SU-DHL-6 (cell line): Measurements from ENCODE around the gene ST6GALNAC3.

Experiments used
- H2AFZ ChIP-seq: fragments of 200-600 bp; sonication (generic); 2 replicates; pipeline ENCODE4 v1.6.1; 2014; ENCODE audit warnings: low read depth, mild to moderate bottlenecking, moderate library complexity, mixed read lengths, antibody characterized with exemption, low read length; ENCODE audit not compliant: severe bottlenecking
- H3F3A ChIP-seq: fragments of 200-600 bp; shearing (Covaris generic); 2 replicates; pipeline ENCODE4 v1.6.0; 2016; ENCODE audit warnings: antibody characterized with exemption, mild to moderate bottlenecking; ENCODE audit not compliant: insufficient read depth
- H3K27ac ChIP-seq: fragments of 200-600 bp; sonication (generic); 2 replicates; pipeline ENCODE4 v1.5.1; 2016; ENCODE audit warnings: low read depth, mild to moderate bottlenecking, low read length, moderate library complexity, mixed read lengths
- H3K27me3 ChIP-seq: fragments of 200-600 bp; sonication (generic), shearing (Covaris generic); 2 replicates; pipeline ENCODE4 v1.6.0; 2014; ENCODE audit warnings: mild to moderate bottlenecking, low read length
- H3K36me3 ChIP-seq: fragments of 200-600 bp; sonication (generic); 2 replicates; pipeline ENCODE4 v1.6.1; 2014; ENCODE audit warnings: mild to moderate bottlenecking, low read length, mixed read lengths
- H3K4me2 ChIP-seq: fragments of 300-600, 200-600 bp; shearing (Covaris generic), sonication (generic); 2 replicates; pipeline ENCODE4 v1.6.0; 2014; ENCODE audit warnings: low read length, low read depth, mild to moderate bottlenecking; ENCODE audit not compliant: poor library complexity, severe bottlenecking
- H3K4me3 ChIP-seq: fragments of 200-600 bp; sonication (generic); 2 replicates; pipeline ENCODE4 v1.5.1; 2014; ENCODE audit warnings: antibody characterized with exemption, low read length, mild to moderate bottlenecking, mixed read lengths; ENCODE audit not compliant: insufficient read depth, poor library complexity, severe bottlenecking
- H3K79me2 ChIP-seq: fragments of 200-600 bp; sonication (generic); 2 replicates; pipeline ENCODE4 v1.6.1; 2014; ENCODE audit warnings: mild to moderate bottlenecking, low read length, moderate library complexity; ENCODE audit not compliant: insufficient read depth
- H3K9ac ChIP-seq: fragments of 200-600 bp; sonication (generic); 2 replicates; pipeline ENCODE4 v1.7.0; 2014; ENCODE audit warnings: mild to moderate bottlenecking, low read length
- H3K9me2 ChIP-seq: fragments of 200-600 bp; sonication (generic); replicated peaks from 2 replicates; pipeline ENCODE4 v1.6.1; 2014; ENCODE audit warnings: low read length; ENCODE audit not compliant: insufficient read depth
- H3K9me3 ChIP-seq: fragments of 200-600 bp; sonication (generic); 2 replicates; pipeline ENCODE4 v1.6.1; 2014; ENCODE audit warnings: low read length, mixed read lengths; ENCODE audit not compliant: insufficient read depth
- H4K20me1 ChIP-seq: fragments of 200-600 bp; sonication (generic); 2 replicates; pipeline ENCODE4 v1.6.1; 2014; ENCODE audit warnings: low read depth, mild to moderate bottlenecking, antibody characterized with exemption, low read length, moderate library complexity, mixed read lengths
- CTCF ChIP-seq: fragments of 200-600 bp; sonication (generic); IDR thresholded peaks from one replicate; pipeline ENCODE4 v1.5.1; 2017; ENCODE audit warnings: antibody characterized with exemption, mild to moderate bottlenecking, low read length, moderate library complexity; ENCODE audit not compliant: insufficient read depth, poor library complexity, severe bottlenecking
- EZH2phosphoT487 ChIP-seq: fragments of 200-600 bp; sonication (generic), shearing (Covaris generic); conservative IDR thresholded peaks from 2 replicates; pipeline ENCODE4 v1.6.1; 2018; ENCODE audit warnings: mild to moderate bottlenecking, antibody characterized with exemption, low read length, moderate library complexity, mixed read lengths

ST6GALNAC3 gene

GRCh38 chr1:76546354-76546933 lies 471.9 kb downstream of the ST6GALNAC3 start:
- Histone ChIP-seq H4K20me1 (no peaks in the 10 kb centered on the region), H3K79me2 (no peaks in the 10 kb centered on the region), H3K9me3 (no peaks in the 10 kb centered on the region), H3K4me3 (no peak overlapping the region), H3K27ac (no peak overlapping the region), H3K36me3 (no peaks in the 10 kb centered on the region), H3K4me2 (no peak overlapping the region), H3F3A (no peaks in the 10 kb centered on the region), H3K9ac (no peak overlapping the region), H3K27me3 (no peaks in the 10 kb centered on the region), H3K9me2 (no peaks in the 10 kb centered on the region), H2AFZ (no peak overlapping the region)
- TF ChIP-seq EZH2phosphoT487: no peak
- no peak for TF ChIP-seq CTCF

- Histone ChIP-seq H3K9me2 (no peaks in the 10 kb centered on the region), H4K20me1 (no peaks in the 10 kb centered on the region), H3K9me3 (no peaks in the 10 kb centered on the region), H2AFZ (no peak overlapping the region), H3K27ac (no peak overlapping the region), H3K27me3 (no peaks in the 10 kb centered on the region), H3K4me3 (no peak overlapping the region), H3K4me2 (no peak overlapping the region), H3K9ac (no peak overlapping the region), H3F3A (no peaks in the 10 kb centered on the region), H3K36me3 (no peaks in the 10 kb centered on the region), H3K79me2 (no peaks in the 10 kb centered on the region)
- TF ChIP-seq EZH2phosphoT487 (no peak), CTCF (no peak)
These were observed 473.4 kb downstream of the ST6GALNAC3 start for GRCh38 chr1:76547916-76548315.

GRCh38 chr1:76548513-76549100 lies 474.1 kb downstream of the ST6GALNAC3 start:
- no peak overlapping the region for H3K4me2 ChIP-seq
- H3K27ac ChIP-seq: no peak overlapping the region
- H3K27me3 ChIP-seq: no peaks in the 10 kb centered on the region
- no peaks in the 10 kb centered on the region for H3K36me3 ChIP-seq
- no peaks in the 10 kb centered on the region for H4K20me1 ChIP-seq
- no peak overlapping the region for H3K9ac ChIP-seq
- no peaks in the 10 kb centered on the region for H3F3A ChIP-seq
- H3K9me3 ChIP-seq: no peaks in the 10 kb centered on the region
- no peak for TF ChIP-seq EZH2phosphoT487
- H3K79me2 ChIP-seq: no peaks in the 10 kb centered on the region
- no peak overlapping the region for H2AFZ ChIP-seq
- H3K4me3 ChIP-seq: no peak overlapping the region
- no peaks in the 10 kb centered on the region for H3K9me2 ChIP-seq

GRCh38 chr1:76554283-76554682 lies 479.7 kb downstream of the ST6GALNAC3 start:
- H3K4me3 ChIP-seq: no peak overlapping the region
- H3F3A ChIP-seq: no peaks in the 10 kb centered on the region
- H3K36me3 ChIP-seq: no peaks in the 10 kb centered on the region
- no peak overlapping the region for H3K4me2 ChIP-seq
- no peaks in the 10 kb centered on the region for H3K79me2 ChIP-seq
- no peaks in the 10 kb centered on the region for H3K9me3 ChIP-seq
- no peaks in the 10 kb centered on the region for H3K9me2 ChIP-seq
- TF ChIP-seq CTCF (no peak), EZH2phosphoT487 (no peak)
- H3K27ac ChIP-seq: no peak overlapping the region
- H3K27me3 ChIP-seq: no peaks in the 10 kb centered on the region
- H3K9ac ChIP-seq: no peak overlapping the region
- H4K20me1 ChIP-seq: no peaks in the 10 kb centered on the region
- H2AFZ ChIP-seq: no peak overlapping the region
